ENCODE results near the gene DCN. TPM values are rescaled to one million over a fixed set of nuclear protein-coding genes. Genes with fewer than 3 reads are reported as not detected.
A peak's percentile ranks its signal among the peaks of the same experiment; 100 is the strongest.

Gene DCN
- total RNA-seq, 1 donor from 2014 or later, result 843 TPM

DNA sequence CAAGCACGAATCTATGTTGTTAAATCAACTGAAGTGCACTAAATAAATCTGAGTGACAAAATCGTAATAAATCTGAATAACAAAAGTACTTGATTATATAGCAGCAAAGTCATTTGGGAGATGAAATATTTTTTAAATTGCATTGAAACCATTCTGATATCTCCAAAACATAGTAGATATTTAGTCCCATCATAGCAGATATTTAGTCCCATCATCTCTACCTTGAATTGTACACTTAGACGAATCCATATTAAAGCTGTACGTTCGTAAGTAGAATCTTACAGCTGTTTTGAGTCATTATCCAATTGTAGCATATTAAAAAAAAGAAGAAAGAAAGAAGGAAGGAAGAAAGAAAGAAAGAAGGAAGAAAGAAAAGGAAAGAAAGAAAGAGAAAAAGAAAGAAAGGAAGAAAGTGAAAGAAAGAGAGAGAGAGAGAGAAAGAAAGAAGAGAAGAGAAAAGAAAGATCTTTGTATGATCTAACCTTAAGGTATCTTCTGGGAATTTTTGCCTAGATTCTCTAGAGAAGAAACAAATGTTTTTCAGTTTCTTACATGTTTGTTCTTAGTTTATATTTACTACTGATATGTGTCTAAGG, 2.6 kb downstream of the DCN start:
- intact Hi-C loops (cut with DNase I), result loop anchor here (10.0 kb wide), 1 partner anchor 145 kb away; no protein-coding TSS in a partner anchor
- DNase-seq (no peak), ATAC-seq (no peak)
- no peaks in the 10 kb centered on the region for H3K27me3 ChIP-seq (ENCODE audit: low read depth)
- H3K27ac ChIP-seq, result peak overlapping the region; percentile 74
- H3K4me3 ChIP-seq, result peak overlapping the region; percentile 43
- TF ChIP-seq, protein P1, sequence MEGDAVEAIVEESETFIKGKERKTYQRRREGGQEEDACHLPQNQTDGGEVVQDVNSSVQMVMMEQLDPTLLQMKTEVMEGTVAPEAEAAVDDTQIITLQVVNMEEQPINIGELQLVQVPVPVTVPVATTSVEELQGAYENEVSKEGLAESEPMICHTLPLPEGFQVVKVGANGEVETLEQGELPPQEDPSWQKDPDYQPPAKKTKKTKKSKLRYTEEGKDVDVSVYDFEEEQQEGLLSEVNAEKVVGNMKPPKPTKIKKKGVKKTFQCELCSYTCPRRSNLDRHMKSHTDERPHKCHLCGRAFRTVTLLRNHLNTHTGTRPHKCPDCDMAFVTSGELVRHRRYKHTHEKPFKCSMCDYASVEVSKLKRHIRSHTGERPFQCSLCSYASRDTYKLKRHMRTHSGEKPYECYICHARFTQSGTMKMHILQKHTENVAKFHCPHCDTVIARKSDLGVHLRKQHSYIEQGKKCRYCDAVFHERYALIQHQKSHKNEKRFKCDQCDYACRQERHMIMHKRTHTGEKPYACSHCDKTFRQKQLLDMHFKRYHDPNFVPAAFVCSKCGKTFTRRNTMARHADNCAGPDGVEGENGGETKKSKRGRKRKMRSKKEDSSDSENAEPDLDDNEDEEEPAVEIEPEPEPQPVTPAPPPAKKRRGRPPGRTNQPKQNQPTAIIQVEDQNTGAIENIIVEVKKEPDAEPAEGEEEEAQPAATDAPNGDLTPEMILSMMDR (IDR thresholded peaks at IDR 0.05), result no peak
- H3K36me3 ChIP-seq, result no peaks in the 10 kb centered on the region
- no peaks in the 10 kb centered on the region for H3K4me1 ChIP-seq
- no peaks in the 10 kb centered on the region for H3K9me3 ChIP-seq

DNA sequence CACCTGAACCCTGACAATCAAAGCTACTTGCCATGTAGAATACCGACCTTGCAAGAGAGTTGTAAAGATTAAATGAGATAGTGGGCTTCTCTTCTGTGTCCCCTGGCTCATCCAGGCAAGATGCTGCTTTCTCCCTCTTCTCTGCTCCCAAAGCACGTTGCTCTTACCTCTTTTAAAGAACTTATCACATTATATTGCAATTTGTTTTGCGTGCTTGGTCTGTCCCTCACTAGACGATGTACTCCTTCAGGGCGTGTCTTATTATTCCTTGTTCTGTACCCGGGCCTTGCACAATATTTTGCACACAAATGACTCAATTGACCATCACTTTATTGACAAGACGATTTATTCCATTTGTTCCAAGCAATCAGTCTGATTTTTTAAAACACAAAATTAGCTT, 3.3 kb downstream of the DCN start:
- H3K9me3 ChIP-seq, result no peaks in the 10 kb centered on the region
- peak overlapping the region; percentile 74 for H3K27ac ChIP-seq
- H3K4me1 ChIP-seq, result no peaks in the 10 kb centered on the region
- ATAC-seq (no peak), DNase-seq (no peak)
- intact Hi-C loops (cut with DNase I), result loop anchor here (10.0 kb wide), 1 partner anchor 145 kb away; no protein-coding TSS in a partner anchor
- peak overlapping the region; percentile 43 for H3K4me3 ChIP-seq
- TF ChIP-seq, protein P1 (IDR thresholded peaks at IDR 0.05), result no peak
- no peaks in the 10 kb centered on the region for H3K27me3 ChIP-seq (ENCODE audit: low read depth)
- no peaks in the 10 kb centered on the region for H3K36me3 ChIP-seq

DNA sequence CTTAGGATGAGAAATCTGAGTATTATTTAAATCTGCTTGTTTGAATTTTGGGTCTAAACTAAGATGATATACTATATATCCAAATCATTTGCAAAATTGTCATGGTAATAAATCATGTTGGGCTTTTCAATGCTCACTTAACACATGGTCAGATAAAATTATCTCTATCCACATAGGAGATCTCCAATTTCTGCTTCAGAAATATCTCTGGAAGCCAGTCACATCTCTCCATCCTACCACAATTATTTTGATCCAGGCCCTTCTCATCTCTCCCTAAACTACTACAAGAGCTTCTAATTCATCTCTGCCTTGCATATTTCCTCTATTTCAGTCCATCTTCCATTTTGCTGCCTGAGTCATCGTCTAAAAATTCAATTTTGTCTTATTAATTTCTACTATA, 3.8 kb downstream of the DCN start:
- Histone ChIP-seq H3K9me3 (no peaks in the 10 kb centered on the region), H3K36me3 (no peaks in the 10 kb centered on the region), H3K27ac (peak overlapping the region; percentile 74), H3K4me1 (no peaks in the 10 kb centered on the region), H3K4me3 (peak overlapping the region; percentile 43), H3K27me3 (ENCODE audit: low read depth) (no peaks in the 10 kb centered on the region)
- no peak for DNase-seq
- TF ChIP-seq, protein P1 (IDR thresholded peaks at IDR 0.05), result no peak
- ATAC-seq, result no peak
- intact Hi-C loops (cut with DNase I), result loop anchor here (10.0 kb wide), 1 partner anchor 146 kb away; no protein-coding TSS in a partner anchor

DNA sequence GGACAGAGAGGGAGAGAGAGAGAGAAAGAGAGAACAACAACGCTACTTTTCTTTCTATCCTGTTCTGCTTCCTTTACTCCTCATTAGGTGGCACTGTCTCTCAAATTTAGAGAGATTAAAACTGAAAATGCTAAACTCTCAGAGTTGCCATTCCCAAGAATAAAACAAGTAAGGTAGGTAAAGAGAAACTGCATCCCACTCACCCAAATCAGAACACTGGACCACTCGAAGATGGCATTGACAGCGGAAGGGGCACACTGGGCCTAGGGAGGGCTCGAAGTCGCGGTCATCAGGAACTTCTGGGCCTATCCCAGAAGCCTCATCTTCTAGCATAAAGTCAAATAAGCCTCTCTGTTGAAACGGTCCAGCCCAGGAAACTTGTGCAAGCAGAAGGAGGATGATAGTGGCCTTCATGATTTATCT, 4.5 kb downstream of the DCN start:
- Histone ChIP-seq H3K4me1 (no peaks in the 10 kb centered on the region), H3K27ac (peak overlapping the region; percentile 74), H3K4me3 (peak overlapping the region; percentile 43), H3K36me3 (no peaks in the 10 kb centered on the region), H3K27me3 (ENCODE audit: low read depth) (no peaks in the 10 kb centered on the region), H3K9me3 (no peaks in the 10 kb centered on the region)
- intact Hi-C loops (cut with DNase I), result loop anchor here (10.0 kb wide), 1 partner anchor 147 kb away; no protein-coding TSS in a partner anchor
- no peak for DNase-seq
- TF ChIP-seq, protein P1 (IDR thresholded peaks at IDR 0.05), result peak; percentile 43
- peak; percentile 30 to 78 for ATAC-seq

DNA sequence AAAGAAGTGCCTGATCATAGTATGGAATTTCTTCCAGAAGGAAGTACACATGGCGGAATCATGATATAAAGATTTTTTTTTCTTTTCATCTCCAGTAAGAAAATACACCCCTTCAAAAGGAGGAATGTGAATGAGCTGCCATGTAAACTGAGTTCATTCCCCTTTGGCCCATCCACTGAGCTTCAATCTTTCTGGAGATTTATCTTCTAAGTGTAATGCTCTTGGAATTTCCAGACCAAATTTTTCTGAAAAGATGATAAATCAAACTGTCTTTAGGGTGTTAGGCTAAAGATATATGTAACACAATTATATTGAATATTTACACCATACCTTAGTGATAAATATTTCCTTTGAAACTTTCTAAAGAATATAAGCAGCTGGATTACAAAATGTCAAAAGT, 5.2 kb downstream of the DCN start:
- intact Hi-C loops (cut with DNase I), result loop anchor here (10.0 kb wide), 1 partner anchor 147 kb away; no protein-coding TSS in a partner anchor
- TF ChIP-seq, protein P1 (IDR thresholded peaks at IDR 0.05), result no peak
- no peaks in the 10 kb centered on the region for H3K4me1 ChIP-seq
- H3K27ac ChIP-seq, result peak overlapping the region; percentile 74
- H3K27me3 ChIP-seq (ENCODE audit: low read depth), result no peaks in the 10 kb centered on the region
- H3K36me3 ChIP-seq, result no peaks in the 10 kb centered on the region
- H3K9me3 ChIP-seq, result no peaks in the 10 kb centered on the region
- H3K4me3 ChIP-seq, result peak overlapping the region; percentile 43
- ATAC-seq (no peak), DNase-seq (no peak)
